Stimulated activated CD4-positive, alpha-beta T cell treated with anti-CD3 and anti-CD28 coated beads, TNF-alpha, amount 100 ng/mL, for 4 hours (primary cell): ENCODE results near the gene GPLD1.
"Not testable (repeated sequence)": the region's sequence is repeated elsewhere in the genome, so short reads cannot be mapped to it uniquely, and the experiment has no call there.

Source experiments
- DNase-seq, 3 experiments: peaks; one replicate each; pipeline ENCODE4 v3.0.0-alpha.2; 2020; ENCODE audit warnings: low read depth in 3 of 3

The GPLD1 gene

GRCh38 chr6:24454452-24454851 is 34.9 kb downstream of the GPLD1 start:
- DNase-seq: no peak

- no peak for DNase-seq
Measured at GRCh38 chr6:24453921-24454320, 35.5 kb downstream of the GPLD1 start.

- no peak for DNase-seq
Measured at GRCh38 chr6:24451581-24452388, 37.6 kb downstream of the GPLD1 start.

GRCh38 chr6:24448828-24449525 is 40.4 kb downstream of the GPLD1 start:
- no peak for DNase-seq

- DNase-seq: no peak
Measured at GRCh38 chr6:24448396-24448795, 41.0 kb downstream of the GPLD1 start.

DNA sequence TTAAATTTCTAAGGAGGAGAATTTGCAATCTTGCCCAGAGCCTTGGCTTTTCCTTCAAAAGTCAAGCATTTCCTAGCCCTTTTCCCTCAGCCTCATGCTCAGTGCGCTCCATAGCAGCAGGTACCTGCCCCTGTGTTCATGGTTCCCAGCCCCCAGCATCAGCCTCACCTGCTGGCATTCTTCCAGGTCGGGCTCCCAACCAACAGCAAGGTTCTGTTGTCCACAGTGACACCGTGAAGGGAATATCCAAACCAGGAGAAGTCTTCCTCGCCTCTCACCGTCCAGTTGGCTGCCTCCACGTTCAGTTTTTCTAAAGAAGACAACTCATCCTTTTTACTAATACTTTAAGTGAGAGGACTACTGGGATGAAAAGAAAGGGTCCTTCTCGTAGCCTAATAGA is 42.7 kb downstream of the GPLD1 start:
- DNase-seq: no peak

DNA sequence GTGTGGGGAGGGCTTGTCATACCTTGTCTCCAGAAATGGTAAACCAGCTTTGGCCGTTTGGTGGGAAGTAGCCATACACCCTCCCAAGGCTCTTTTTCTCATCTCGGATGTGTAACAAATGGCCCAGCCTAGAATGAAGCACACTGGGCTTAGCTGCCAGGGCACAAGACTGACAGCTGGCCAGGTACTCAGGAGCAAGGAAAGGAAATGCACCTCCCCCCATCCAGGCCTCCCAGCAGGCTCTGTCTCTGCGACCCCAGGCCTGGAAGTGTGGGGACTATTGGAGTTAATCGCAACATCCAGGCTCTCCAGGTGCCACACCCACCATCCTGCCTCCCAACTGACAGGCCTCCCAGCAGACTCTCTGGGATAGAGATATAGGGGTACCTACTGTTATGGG is 43.7 kb downstream of the GPLD1 start:
- DNase-seq: no peak

GRCh38 chr6:24444588-24444987 is 44.8 kb downstream of the GPLD1 start:
- DNase-seq: no peak

DNA sequence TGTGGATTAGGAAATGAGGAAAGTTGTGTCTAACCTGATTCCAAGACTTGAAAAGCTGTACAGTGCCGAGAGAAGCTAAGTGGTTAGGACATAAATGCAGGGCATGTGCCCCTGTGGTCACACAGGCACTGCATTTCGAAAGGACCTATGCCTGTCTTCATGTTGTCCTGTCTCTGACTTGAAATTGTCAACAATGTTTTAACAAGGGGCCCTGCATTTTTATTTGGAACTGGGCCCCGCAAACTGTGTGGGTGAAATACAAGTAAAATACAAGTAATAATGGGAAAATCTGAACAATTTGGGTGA is 47.8 kb downstream of the GPLD1 start:
- DNase-seq: no peak

GRCh38 chr6:24440897-24441598 is 48.3 kb downstream of the GPLD1 start:
- DNase-seq: no peak

DNA sequence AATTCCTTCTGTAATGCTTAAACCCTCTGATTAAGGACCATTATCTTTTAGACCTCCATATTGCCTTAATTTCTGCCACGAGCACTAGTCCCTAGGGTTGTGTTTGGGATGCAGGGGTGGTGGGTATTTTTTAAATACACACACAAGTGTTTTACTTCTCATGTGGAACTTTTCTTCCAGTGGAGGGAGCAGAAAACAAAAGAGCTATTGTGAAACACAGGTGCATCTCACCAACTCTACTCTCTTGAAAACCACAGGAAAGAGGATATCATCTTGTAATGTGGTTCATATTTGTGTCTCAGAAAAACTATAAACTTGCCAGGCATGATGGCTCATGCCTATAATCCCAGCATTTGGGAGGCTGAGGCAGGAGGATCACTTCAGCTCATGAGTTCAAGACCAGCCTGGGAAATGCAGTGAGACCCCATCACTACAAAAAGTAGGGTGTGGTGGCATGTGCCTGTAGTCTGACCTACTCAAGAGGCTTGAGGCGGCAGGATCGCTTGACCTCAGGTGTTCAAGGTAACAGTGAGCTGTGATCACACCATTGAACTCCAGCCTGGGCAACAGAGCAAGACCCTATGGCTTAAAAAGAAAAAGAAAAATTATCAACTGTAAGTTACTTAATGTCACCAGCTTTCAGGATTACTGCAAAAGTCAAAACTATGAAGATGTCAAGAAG is 49.4 kb downstream of the GPLD1 start:
- no peak for DNase-seq

DNA sequence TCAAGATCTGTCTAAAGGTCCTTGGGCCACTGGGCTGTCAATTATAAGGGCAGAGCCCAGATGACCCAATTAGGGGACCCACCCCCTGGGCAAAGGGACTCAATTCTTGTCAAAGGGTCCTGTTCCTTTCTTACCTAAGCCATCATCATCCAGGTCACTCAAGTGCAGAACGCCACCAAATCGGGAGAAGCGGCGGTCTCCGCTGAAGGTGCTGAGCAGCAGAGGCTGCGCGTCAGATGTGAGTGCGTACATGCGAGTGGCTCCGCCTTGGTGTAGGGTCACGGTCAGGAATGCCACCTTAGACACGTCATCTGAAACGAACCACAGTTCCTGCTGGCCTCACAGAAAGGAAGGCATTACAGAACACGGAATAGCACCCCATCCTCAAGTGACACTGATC is 52.4 kb downstream of the GPLD1 start:
- DNase-seq: no peak

- no peak for DNase-seq
Measured at GRCh38 chr6:24432611-24433010, 56.8 kb downstream of the GPLD1 start.

- DNase-seq: no peak
Measured at GRCh38 chr6:24431045-24431451, 58.3 kb downstream of the GPLD1 start.

DNA sequence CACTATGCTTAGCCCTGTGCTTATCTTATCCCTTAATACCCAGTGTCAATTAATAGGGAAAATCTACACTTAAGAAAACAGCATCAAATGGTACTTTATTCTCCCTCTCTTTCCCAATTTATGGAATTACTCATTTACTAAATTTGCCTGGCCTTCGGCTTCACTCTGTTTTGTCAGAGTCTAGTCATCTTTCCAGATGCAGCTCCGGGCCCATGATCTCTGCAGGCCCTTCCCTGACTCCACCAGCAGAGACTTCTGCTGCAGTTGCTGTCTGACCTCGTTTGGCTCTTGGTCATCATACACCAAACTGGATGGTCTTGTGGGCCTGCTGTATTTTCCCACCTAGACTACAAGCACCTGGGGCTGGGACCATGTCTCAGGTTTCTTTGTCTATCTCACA is 59.3 kb downstream of the GPLD1 start:
- no peak for DNase-seq

DNA sequence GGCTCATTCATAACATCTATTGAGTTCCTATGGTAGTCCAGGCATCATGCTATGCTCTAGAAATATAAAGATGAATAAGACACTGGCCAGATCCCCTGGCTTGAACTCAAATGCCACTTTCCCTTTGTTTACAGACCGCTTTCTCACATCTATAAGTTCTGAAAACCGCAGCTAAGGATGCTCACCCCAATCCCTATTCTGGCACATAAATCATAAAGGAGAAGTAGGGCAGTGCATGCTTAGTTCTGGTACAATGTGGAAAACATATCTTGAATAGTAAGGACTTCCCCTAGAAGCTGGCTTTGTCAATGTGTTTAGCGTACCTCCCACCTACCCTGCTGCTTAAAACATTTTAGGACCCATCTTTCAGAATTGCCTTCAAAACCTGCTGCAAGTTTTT is 60.2 kb downstream of the GPLD1 start:
- DNase-seq: no peak

DNA sequence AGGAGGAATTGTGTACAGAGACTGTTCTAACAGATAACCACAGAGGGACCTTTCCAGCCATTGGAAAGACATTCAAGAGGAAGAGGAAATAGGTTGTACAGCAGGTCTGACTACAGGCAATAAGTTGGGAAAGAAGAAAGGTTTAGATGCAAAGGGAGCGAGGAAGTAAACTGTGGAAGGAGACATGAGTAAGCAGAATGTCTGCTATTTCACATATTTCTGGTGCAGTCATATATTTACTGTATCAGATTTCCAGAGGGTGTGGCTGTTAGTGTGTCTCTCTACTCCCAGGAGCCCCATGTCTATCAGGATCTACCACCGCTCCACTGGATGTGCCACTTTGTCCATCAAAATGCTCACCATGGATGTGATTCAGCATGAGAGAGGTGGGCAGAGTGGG is 60.8 kb downstream of the GPLD1 start:
- DNase-seq: no peak

- DNase-seq: no peak
Measured at GRCh38 chr6:24426729-24427446, 62.5 kb downstream of the GPLD1 start.

GRCh38 chr6:24425091-24425490 is 64.3 kb downstream of the GPLD1 start:
- no peak for DNase-seq

GRCh38 chr6:24419526-24419925 is 69.9 kb downstream of the GPLD1 start:
- DNase-seq: no peak

GRCh38 chr6:24415753-24416152 is 73.6 kb downstream of the GPLD1 start:
- DNase-seq: no peak

- not testable (repeated sequence) for DNase-seq
Measured at GRCh38 chr6:24414531-24414930, 74.8 kb downstream of the GPLD1 start.
